ENCODE measurements around the gene SV2B. TPM values are rescaled to one million over a fixed set of nuclear protein-coding genes. Genes with fewer than 3 reads are reported as not detected.

SV2B gene
- polyA plus RNA-seq, 1 donor (not counting 4 experiments of a cell fraction or from before 2014, with no cell fraction given), result 0.04 TPM

DNA sequence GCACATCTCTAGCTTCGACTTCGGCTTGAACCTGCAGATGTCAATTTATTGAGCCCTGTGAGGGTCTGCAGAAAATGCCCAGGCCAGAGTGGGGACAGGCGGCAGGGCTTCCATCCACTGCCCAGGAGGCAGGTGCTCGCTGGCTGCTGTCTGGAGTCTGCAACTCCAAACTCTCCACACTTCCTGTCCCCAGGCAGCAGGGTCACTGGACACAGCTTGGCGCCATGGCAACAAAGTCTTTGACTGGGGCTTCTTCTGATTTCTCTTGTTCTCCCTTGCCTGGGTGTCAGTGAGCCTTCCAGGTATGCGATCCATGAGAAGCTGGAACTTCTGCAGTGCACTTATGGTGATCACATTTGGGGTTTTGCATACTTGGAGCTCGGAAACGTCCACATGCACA, 33.5 kb downstream of the SV2B start:
- no peak overlapping the region for H3K4me3 ChIP-seq (ENCODE audit: control insufficient read depth in 2 of 3, extremely low read depth in 1 of 3, insufficient read depth in 2 of 3, low read depth in 1 of 3, low read length in 3 of 3)
- dilution Hi-C loops (cut with MboI; ENCODE audit: extremely low pct_ligation_motif_present, low sequenced_read_pairs), result no loop called here
- no peak overlapping the region for H3K4me2 ChIP-seq (ENCODE audit: control insufficient read depth, extremely low read depth, insufficient read depth, low read depth, low read length)
- no peak for FAIRE-seq
- H3K4me1 ChIP-seq (ENCODE audit: control insufficient read depth, extremely low read depth, insufficient read depth, low read length), result no peaks in the 10 kb centered on the region
- no peak overlapping the region for H3K27ac ChIP-seq (ENCODE audit: control insufficient read depth, insufficient read depth, low read length)
- no peaks in the 10 kb centered on the region for H3K9me1 ChIP-seq (ENCODE audit: control insufficient read depth, extremely low read depth, insufficient read depth, low read length)
- no peaks in the 10 kb centered on the region for H3K9me3 ChIP-seq (ENCODE audit: control insufficient read depth, low read depth, low read length)
- no peaks in the 10 kb centered on the region for H3K36me3 ChIP-seq (ENCODE audit: control insufficient read depth in 2 of 2, extremely low read depth in 1 of 2, insufficient read depth in 2 of 2, low read length in 2 of 2)
- H3K27me3 ChIP-seq (ENCODE audit: control insufficient read depth, extremely low read depth, insufficient read depth, low read length), result peaks cover 3% of the 10 kb centered on the region
- no peak for TF ChIP-seq CTCF (optimal IDR thresholded peaks at IDR 0.05 in 1 of 3, IDR thresholded peaks at IDR 0.05 in 1 of 3, conservative IDR thresholded peaks at IDR 0.05 in 1 of 3; ENCODE audit: extremely low read depth in 1 of 3, insufficient read depth in 2 of 3, low read length in 3 of 3)
- TF ChIP-seq EZH2 (IDR thresholded peaks at IDR 0.05; ENCODE audit: low read length), result no peak
- H3K79me2 ChIP-seq (ENCODE audit: control insufficient read depth, insufficient read depth, low read length), result no peaks in the 10 kb centered on the region
- H3K9ac ChIP-seq (ENCODE audit: control insufficient read depth, extremely low read depth, insufficient read depth, low read length), result no peak overlapping the region
- no peaks in the 10 kb centered on the region for H4K20me1 ChIP-seq (ENCODE audit: control insufficient read depth, extremely low read depth, insufficient read depth, low read length)
- no peak overlapping the region for H2AFZ ChIP-seq (ENCODE audit: control insufficient read depth, low read length)
- no peak for DNase-seq (ENCODE audit: low read depth, low spot score)

GRCh38 chr15:91135201-91136130, 35.4 kb downstream of the SV2B start:
- Histone ChIP-seq H3K9ac (ENCODE audit: control insufficient read depth, extremely low read depth, insufficient read depth, low read length) (no peak overlapping the region), H3K79me2 (ENCODE audit: control insufficient read depth, insufficient read depth, low read length) (no peaks in the 10 kb centered on the region), H3K4me1 (ENCODE audit: control insufficient read depth, extremely low read depth, insufficient read depth, low read length) (no peaks in the 10 kb centered on the region), H3K9me3 (ENCODE audit: control insufficient read depth, low read depth, low read length) (no peaks in the 10 kb centered on the region), H3K27me3 (ENCODE audit: control insufficient read depth, extremely low read depth, insufficient read depth, low read length) (peaks cover 3% of the 10 kb centered on the region), H2AFZ (ENCODE audit: control insufficient read depth, low read length) (no peak overlapping the region), H3K4me2 (ENCODE audit: control insufficient read depth, extremely low read depth, insufficient read depth, low read depth, low read length) (no peak overlapping the region), H3K4me3 (ENCODE audit: control insufficient read depth in 2 of 3, extremely low read depth in 1 of 3, insufficient read depth in 2 of 3, low read depth in 1 of 3, low read length in 3 of 3) (no peak overlapping the region), H4K20me1 (ENCODE audit: control insufficient read depth, extremely low read depth, insufficient read depth, low read length) (no peaks in the 10 kb centered on the region), H3K27ac (ENCODE audit: control insufficient read depth, insufficient read depth, low read length) (no peak overlapping the region), H3K36me3 (ENCODE audit: control insufficient read depth in 2 of 2, extremely low read depth in 1 of 2, insufficient read depth in 2 of 2, low read length in 2 of 2) (no peaks in the 10 kb centered on the region), H3K9me1 (ENCODE audit: control insufficient read depth, extremely low read depth, insufficient read depth, low read length) (no peaks in the 10 kb centered on the region)
- no peak for TF ChIP-seq EZH2 (IDR thresholded peaks at IDR 0.05; ENCODE audit: low read length)
- dilution Hi-C loops (cut with MboI; ENCODE audit: extremely low pct_ligation_motif_present, low sequenced_read_pairs), result no loop called here
- no peak for FAIRE-seq
- DNase-seq (ENCODE audit: low read depth, low spot score), result no peak
